Measurements from ENCODE around the gene TBC1D1.

Gene TBC1D1

DNA sequence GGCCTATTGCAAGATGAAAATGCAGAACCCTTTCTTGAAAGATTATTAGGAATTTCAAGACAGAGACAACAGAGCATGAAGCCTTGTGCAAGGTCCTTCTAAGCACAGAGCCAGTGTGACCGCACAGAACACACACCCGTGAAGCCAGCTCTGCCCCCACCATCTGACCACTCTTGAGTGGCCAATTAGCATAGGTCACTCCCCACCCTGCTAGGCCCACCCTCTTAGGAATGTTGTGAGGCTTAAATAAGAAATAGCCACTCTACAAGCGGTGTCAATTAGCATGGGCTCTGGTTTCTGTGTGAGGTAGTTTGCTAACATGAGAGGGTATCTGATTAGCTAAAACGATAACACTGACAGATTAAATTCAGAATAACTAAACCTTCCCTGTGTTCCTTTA is 222.2 kb downstream of the TBC1D1 start:
- Histone ChIP-seq H3K9ac (ENCODE audit: insufficient read length, low read depth) (no peak overlapping the region), H3K9me3 (ENCODE audit: insufficient read depth, low read length) (no peaks in the 10 kb centered on the region), H3K36me3 (ENCODE audit: insufficient read depth, insufficient read length, low read length) (peaks cover 27% of the 10 kb centered on the region), H3K4me3 (ENCODE audit: insufficient read length, low read depth) (no peak overlapping the region), H3K4me1 (ENCODE audit: insufficient read depth, insufficient read length) (peaks cover 2% of the 10 kb centered on the region), H3K27me3 (ENCODE audit: insufficient read depth, insufficient read length) (no peaks in the 10 kb centered on the region)
- TF ChIP-seq SUZ12 (IDR thresholded peaks at IDR 0.05; ENCODE audit: extremely low read depth, insufficient read depth, insufficient read length) (no peak), ZNF274 (IDR thresholded peaks at IDR 0.05; ENCODE audit: low read depth, low read length) (no peak), YY1 (IDR thresholded peaks at IDR 0.05; ENCODE audit: insufficient read depth, insufficient read length) (no peak)
- no peak for DNase-seq (ENCODE audit: low read depth, low spot score)

DNA sequence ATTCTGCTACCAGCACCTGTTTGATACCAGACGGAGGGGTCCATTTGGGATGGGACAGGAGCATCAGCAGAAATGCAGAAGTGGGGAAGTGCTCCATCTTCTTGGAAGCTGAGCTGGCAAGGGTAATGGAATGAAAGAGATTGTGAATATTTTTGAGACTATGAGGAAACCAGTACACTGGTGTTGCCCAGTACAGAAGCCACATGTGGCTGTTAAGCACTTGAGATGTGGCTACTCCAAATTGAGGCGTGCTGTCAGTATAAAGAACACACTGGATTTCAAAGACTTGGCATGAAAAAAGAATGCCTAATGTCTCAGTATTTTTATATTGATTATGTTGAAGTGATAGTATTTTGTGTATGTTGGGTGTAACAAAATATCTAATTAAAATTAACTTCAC is 222.7 kb downstream of the TBC1D1 start:
- Histone ChIP-seq H3K4me1 (ENCODE audit: insufficient read depth, insufficient read length) (peaks cover 2% of the 10 kb centered on the region), H3K36me3 (ENCODE audit: insufficient read depth, insufficient read length, low read length) (peaks cover 28% of the 10 kb centered on the region), H3K9me3 (ENCODE audit: insufficient read depth, low read length) (no peaks in the 10 kb centered on the region), H3K9ac (ENCODE audit: insufficient read length, low read depth) (no peak overlapping the region), H3K27me3 (ENCODE audit: insufficient read depth, insufficient read length) (no peaks in the 10 kb centered on the region), H3K4me3 (ENCODE audit: insufficient read length, low read depth) (no peak overlapping the region)
- TF ChIP-seq ZNF274 (IDR thresholded peaks at IDR 0.05; ENCODE audit: low read depth, low read length) = no peak
- TF ChIP-seq YY1 (IDR thresholded peaks at IDR 0.05; ENCODE audit: insufficient read depth, insufficient read length) = no peak
- TF ChIP-seq SUZ12 (IDR thresholded peaks at IDR 0.05; ENCODE audit: extremely low read depth, insufficient read depth, insufficient read length) = no peak
- no peak for DNase-seq (ENCODE audit: low read depth, low spot score)

GRCh38 chr4:38114386-38115150 is 223.7 kb downstream of the TBC1D1 start:
- Histone ChIP-seq H3K4me1 (ENCODE audit: insufficient read depth, insufficient read length) (peaks cover under 1% of the 10 kb centered on the region), H3K36me3 (ENCODE audit: insufficient read depth, insufficient read length, low read length) (peaks cover 22% of the 10 kb centered on the region), H3K4me3 (ENCODE audit: insufficient read length, low read depth) (no peak overlapping the region), H3K27me3 (ENCODE audit: insufficient read depth, insufficient read length) (no peaks in the 10 kb centered on the region), H3K9ac (ENCODE audit: insufficient read length, low read depth) (no peak overlapping the region), H3K9me3 (ENCODE audit: insufficient read depth, low read length) (no peaks in the 10 kb centered on the region)
- DNase-seq (ENCODE audit: low read depth, low spot score) = no peak
- no peak for TF ChIP-seq SUZ12 (IDR thresholded peaks at IDR 0.05; ENCODE audit: extremely low read depth, insufficient read depth, insufficient read length)
- no peak for TF ChIP-seq YY1 (IDR thresholded peaks at IDR 0.05; ENCODE audit: insufficient read depth, insufficient read length)
- TF ChIP-seq ZNF274 (IDR thresholded peaks at IDR 0.05; ENCODE audit: low read depth, low read length) = no peak

DNA sequence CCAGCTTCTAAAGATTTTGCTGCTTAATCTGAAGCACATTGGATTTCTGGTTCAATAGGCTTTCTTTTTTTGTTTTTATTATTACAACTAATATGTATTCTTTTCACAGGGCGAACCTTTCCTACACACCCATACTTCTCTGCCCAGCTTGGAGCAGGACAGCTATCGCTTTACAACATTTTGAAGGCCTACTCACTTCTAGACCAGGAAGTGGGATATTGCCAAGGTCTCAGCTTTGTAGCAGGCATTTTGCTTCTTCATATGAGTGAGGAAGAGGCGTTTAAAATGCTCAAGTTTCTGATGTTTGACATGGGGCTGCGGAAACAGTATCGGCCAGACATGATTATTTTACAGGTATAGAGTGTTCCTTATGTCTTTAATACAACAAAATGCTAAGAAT is 224.7 kb downstream of the TBC1D1 start:
- H3K4me3 ChIP-seq (ENCODE audit: insufficient read length, low read depth) = no peak overlapping the region
- H3K9me3 ChIP-seq (ENCODE audit: insufficient read depth, low read length) = no peaks in the 10 kb centered on the region
- no peaks in the 10 kb centered on the region for H3K4me1 ChIP-seq (ENCODE audit: insufficient read depth, insufficient read length)
- TF ChIP-seq ZNF274 (IDR thresholded peaks at IDR 0.05; ENCODE audit: low read depth, low read length) (no peak), SUZ12 (IDR thresholded peaks at IDR 0.05; ENCODE audit: extremely low read depth, insufficient read depth, insufficient read length) (no peak), YY1 (IDR thresholded peaks at IDR 0.05; ENCODE audit: insufficient read depth, insufficient read length) (no peak)
- H3K36me3 ChIP-seq (ENCODE audit: insufficient read depth, insufficient read length, low read length) = peaks cover 22% of the 10 kb centered on the region
- no peak for DNase-seq (ENCODE audit: low read depth, low spot score)
- no peak overlapping the region for H3K9ac ChIP-seq (ENCODE audit: insufficient read length, low read depth)
- H3K27me3 ChIP-seq (ENCODE audit: insufficient read depth, insufficient read length) = no peaks in the 10 kb centered on the region

DNA sequence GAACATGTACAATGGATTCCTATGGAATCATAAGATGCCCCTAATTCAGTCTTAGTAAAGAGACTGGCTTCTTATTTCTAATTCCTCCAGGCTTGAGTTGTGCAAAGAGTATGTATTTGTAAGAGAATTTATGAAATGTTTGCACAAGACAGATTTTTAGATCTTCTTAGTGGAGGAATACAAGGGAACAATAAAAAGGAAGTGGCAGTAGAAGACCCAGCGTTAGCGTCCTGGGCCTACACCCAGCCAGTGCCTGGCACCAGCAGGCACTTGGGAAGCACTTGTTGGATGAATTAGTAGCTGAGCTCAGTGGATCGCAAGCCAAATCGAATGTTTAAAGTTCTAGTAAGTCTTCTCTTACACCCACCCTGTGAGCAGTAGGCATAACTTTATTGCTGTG is 226.7 kb downstream of the TBC1D1 start:
- Histone ChIP-seq H3K9me3 (ENCODE audit: insufficient read depth, low read length) (no peaks in the 10 kb centered on the region), H3K4me1 (ENCODE audit: insufficient read depth, insufficient read length) (peaks cover 3% of the 10 kb centered on the region), H3K27me3 (ENCODE audit: insufficient read depth, insufficient read length) (no peaks in the 10 kb centered on the region), H3K4me3 (ENCODE audit: insufficient read length, low read depth) (no peak overlapping the region), H3K9ac (ENCODE audit: insufficient read length, low read depth) (no peak overlapping the region), H3K36me3 (ENCODE audit: insufficient read depth, insufficient read length, low read length) (peaks cover 22% of the 10 kb centered on the region)
- no peak for TF ChIP-seq ZNF274 (IDR thresholded peaks at IDR 0.05; ENCODE audit: low read depth, low read length)
- TF ChIP-seq YY1 (IDR thresholded peaks at IDR 0.05; ENCODE audit: insufficient read depth, insufficient read length) = no peak
- TF ChIP-seq SUZ12 (IDR thresholded peaks at IDR 0.05; ENCODE audit: extremely low read depth, insufficient read depth, insufficient read length) = no peak
- no peak for DNase-seq (ENCODE audit: low read depth, low spot score)

GRCh38 chr4:38119668-38120385 is 228.9 kb downstream of the TBC1D1 start:
- Histone ChIP-seq H3K9ac (ENCODE audit: insufficient read length, low read depth) (no peak overlapping the region), H3K4me3 (ENCODE audit: insufficient read length, low read depth) (no peak overlapping the region), H3K4me1 (ENCODE audit: insufficient read depth, insufficient read length) (peaks cover 3% of the 10 kb centered on the region), H3K36me3 (ENCODE audit: insufficient read depth, insufficient read length, low read length) (peaks cover 18% of the 10 kb centered on the region), H3K9me3 (ENCODE audit: insufficient read depth, low read length) (no peaks in the 10 kb centered on the region), H3K27me3 (ENCODE audit: insufficient read depth, insufficient read length) (no peaks in the 10 kb centered on the region)
- TF ChIP-seq SUZ12 (IDR thresholded peaks at IDR 0.05; ENCODE audit: extremely low read depth, insufficient read depth, insufficient read length) (no peak), YY1 (IDR thresholded peaks at IDR 0.05; ENCODE audit: insufficient read depth, insufficient read length) (no peak), ZNF274 (IDR thresholded peaks at IDR 0.05; ENCODE audit: low read depth, low read length) (no peak)
- DNase-seq (ENCODE audit: low read depth, low spot score) = no peak

DNA sequence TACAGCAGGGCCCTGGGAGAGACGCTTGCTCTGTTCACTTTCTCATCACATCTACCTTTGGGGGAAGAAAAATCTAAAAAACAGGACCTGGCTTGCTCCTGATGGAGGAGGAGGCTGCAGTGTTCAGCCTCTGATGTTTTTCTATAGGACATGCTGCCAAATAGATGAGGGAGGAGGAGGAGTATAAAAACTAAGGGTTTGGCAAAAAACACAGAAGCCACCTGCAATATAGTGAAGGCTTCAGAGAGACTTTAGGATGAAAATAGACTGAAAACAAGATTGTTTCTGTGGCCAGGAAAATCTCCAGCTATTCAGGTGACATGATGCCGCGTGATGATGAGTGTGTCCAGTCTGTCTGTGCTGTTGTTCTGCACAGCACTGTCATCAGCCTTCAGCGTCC is 229.9 kb downstream of the TBC1D1 start:
- no peak overlapping the region for H3K4me3 ChIP-seq (ENCODE audit: insufficient read length, low read depth)
- TF ChIP-seq ZNF274 (IDR thresholded peaks at IDR 0.05; ENCODE audit: low read depth, low read length) (no peak), YY1 (IDR thresholded peaks at IDR 0.05; ENCODE audit: insufficient read depth, insufficient read length) (no peak), SUZ12 (IDR thresholded peaks at IDR 0.05; ENCODE audit: extremely low read depth, insufficient read depth, insufficient read length) (no peak)
- DNase-seq (ENCODE audit: low read depth, low spot score) = no peak
- H3K27me3 ChIP-seq (ENCODE audit: insufficient read depth, insufficient read length) = no peaks in the 10 kb centered on the region
- peaks cover 25% of the 10 kb centered on the region for H3K36me3 ChIP-seq (ENCODE audit: insufficient read depth, insufficient read length, low read length)
- no peaks in the 10 kb centered on the region for H3K9me3 ChIP-seq (ENCODE audit: insufficient read depth, low read length)
- H3K9ac ChIP-seq (ENCODE audit: insufficient read length, low read depth) = no peak overlapping the region
- peaks cover 3% of the 10 kb centered on the region for H3K4me1 ChIP-seq (ENCODE audit: insufficient read depth, insufficient read length)
